GM23248 (cell line): Measurements from ENCODE around the gene CGN.

Experiments used
- EZH2 ChIP-seq: fragments of 200-600 bp; sonication (generic); IDR thresholded peaks from 2 replicates; pipeline ENCODE4 v1.6.1; 2018; ENCODE audit warnings: antibody characterized with exemption, mild to moderate bottlenecking; ENCODE audit not compliant: insufficient read depth, poor library complexity, severe bottlenecking
- EZH2phosphoT487 ChIP-seq: fragments of 200-600 bp; sonication (generic); IDR thresholded peaks from 2 replicates; pipeline ENCODE4 v1.6.1; 2018; ENCODE audit warnings: antibody characterized with exemption, moderate library complexity, mild to moderate bottlenecking, low read depth; ENCODE audit not compliant: insufficient read depth

DNA sequence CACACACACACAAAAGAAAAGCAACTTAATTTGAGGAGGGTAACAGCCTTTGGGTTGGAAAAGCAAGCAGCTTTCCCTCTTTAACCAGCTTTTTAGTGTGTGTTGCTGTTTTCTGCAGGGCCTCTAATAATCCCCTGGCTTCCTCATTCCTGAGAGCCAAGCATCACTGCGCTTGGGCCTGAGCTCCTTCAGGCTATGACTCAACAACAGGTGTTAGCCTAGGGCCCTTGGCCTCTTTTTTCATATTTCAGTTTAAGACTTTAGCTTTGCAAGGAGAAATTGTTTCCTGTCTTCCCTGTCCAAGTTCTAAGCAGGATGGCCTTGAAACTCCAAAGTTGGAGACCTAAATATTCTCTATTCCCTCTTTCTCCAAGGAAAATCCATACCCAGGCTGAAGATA is 74.4 kb downstream of the CGN start:
- no peak for TF ChIP-seq EZH2phosphoT487
- no peak for TF ChIP-seq EZH2
